Measurements from ENCODE around the gene IFIH1.

DNA sequence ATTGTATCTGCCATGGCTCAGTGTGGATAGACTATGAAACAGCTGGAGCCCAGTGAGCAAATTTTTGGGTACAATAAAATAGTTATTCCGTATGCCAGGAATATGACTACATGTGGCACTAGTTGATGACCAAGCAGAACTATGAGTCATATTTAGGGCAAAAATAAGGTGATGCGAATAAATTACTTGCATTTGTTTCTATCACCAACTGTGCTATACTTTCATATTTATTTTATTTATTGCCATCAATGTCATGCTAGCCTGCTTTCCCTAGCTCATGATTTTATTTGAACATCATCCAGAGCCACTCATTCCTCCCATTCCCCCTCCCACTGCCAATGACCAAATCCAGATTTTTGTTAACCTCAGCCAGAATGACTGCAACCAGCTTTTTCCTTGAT is 61.9 kb downstream of the IFIH1 start:
- TF ChIP-seq EZH2 (IDR thresholded peaks at IDR 0.05; ENCODE audit: borderline replicate concordance) (no peak), EZH2phosphoT487 (IDR thresholded peaks at IDR 0.05; ENCODE audit: low read depth, severe bottlenecking, unreplicated experiment) (no peak)

All from hepatocyte (in vitro differentiated cells).